Stimulated activated CD4-positive, alpha-beta T cell treated with anti-CD3 and anti-CD28 coated beads, Interleukin-4, amount 100 ng/mL, for 4 hours (primary cell): ENCODE data around the gene CYTH3.
A peak's percentile ranks its signal among the peaks of the same experiment; 100 is the strongest.
"Not testable (repeated sequence)": the region's sequence is repeated elsewhere in the genome, so short reads cannot be mapped to it uniquely, and the experiment has no call there.

ENCODE experiments used
- DNase-seq, 2 experiments: peaks; one replicate each; pipeline ENCODE4 v3.0.0-alpha.2; 2020

CYTH3 gene

GRCh38 chr7:6272481-6273323 is at the start of gene CYTH3:
TSS of gene CYTH3 (minus strand) at chr7:6272624. CDS start at chr7:6272507, 117 bp downstream.
- peak; percentile 69 to 80 for DNase-seq

- DNase-seq = no peak
These were observed 48.4 kb upstream of the CYTH3 start for GRCh38 chr7:6320791-6321190.

- DNase-seq = no peak
These were observed 45.5 kb upstream of the CYTH3 start for GRCh38 chr7:6317797-6318438.

- no peak for DNase-seq
These were observed 43.8 kb upstream of the CYTH3 start for GRCh38 chr7:6316226-6316625.

GRCh38 chr7:6315746-6316145 is 43.3 kb upstream of the CYTH3 start:
- no peak for DNase-seq

- no peak for DNase-seq
These were observed 38.0 kb upstream of the CYTH3 start for GRCh38 chr7:6310271-6310993.

- DNase-seq = no peak
These were observed 35.3 kb upstream of the CYTH3 start for GRCh38 chr7:6307762-6308161.

- DNase-seq = no peak
These were observed 34.0 kb upstream of the CYTH3 start for GRCh38 chr7:6306471-6306870.

- DNase-seq = no peak
These were observed 32.9 kb upstream of the CYTH3 start for GRCh38 chr7:6305330-6305729.

- not testable (repeated sequence) for DNase-seq
These were observed 29.0 kb upstream of the CYTH3 start for GRCh38 chr7:6301446-6301845.

- DNase-seq = no peak
These were observed 27.4 kb upstream of the CYTH3 start for GRCh38 chr7:6299774-6300173.

- no peak for DNase-seq
These were observed 22.4 kb upstream of the CYTH3 start for GRCh38 chr7:6294839-6295238.

- DNase-seq = no peak
These were observed 20.8 kb upstream of the CYTH3 start for GRCh38 chr7:6293202-6293601.

GRCh38 chr7:6291941-6292340 is 19.5 kb upstream of the CYTH3 start:
- DNase-seq = not testable (repeated sequence)

GRCh38 chr7:6291531-6291930 is 19.1 kb upstream of the CYTH3 start:
- no peak for DNase-seq

- no peak for DNase-seq
These were observed 17.9 kb upstream of the CYTH3 start for GRCh38 chr7:6290319-6290741.

- DNase-seq = no peak
These were observed 15.9 kb upstream of the CYTH3 start for GRCh38 chr7:6288270-6288860.

- no peak for DNase-seq
These were observed 14.1 kb upstream of the CYTH3 start for GRCh38 chr7:6286486-6286885.

- DNase-seq = no peak
These were observed 12.3 kb upstream of the CYTH3 start for GRCh38 chr7:6284461-6285360.

- no peak for DNase-seq
These were observed 11.6 kb upstream of the CYTH3 start for GRCh38 chr7:6284055-6284400.

- DNase-seq = not testable (repeated sequence)
These were observed 11.1 kb upstream of the CYTH3 start for GRCh38 chr7:6283391-6284054.

- DNase-seq = no peak
These were observed 7.5 kb upstream of the CYTH3 start for GRCh38 chr7:6279937-6280336.
